ENCODE results near the gene KCNIP4. TPM values are rescaled to one million over a fixed set of nuclear protein-coding genes. Genes with fewer than 3 reads are reported as not detected.

The KCNIP4 gene
- total and polyA plus RNA-seq, 10 donors = not detected

DNA sequence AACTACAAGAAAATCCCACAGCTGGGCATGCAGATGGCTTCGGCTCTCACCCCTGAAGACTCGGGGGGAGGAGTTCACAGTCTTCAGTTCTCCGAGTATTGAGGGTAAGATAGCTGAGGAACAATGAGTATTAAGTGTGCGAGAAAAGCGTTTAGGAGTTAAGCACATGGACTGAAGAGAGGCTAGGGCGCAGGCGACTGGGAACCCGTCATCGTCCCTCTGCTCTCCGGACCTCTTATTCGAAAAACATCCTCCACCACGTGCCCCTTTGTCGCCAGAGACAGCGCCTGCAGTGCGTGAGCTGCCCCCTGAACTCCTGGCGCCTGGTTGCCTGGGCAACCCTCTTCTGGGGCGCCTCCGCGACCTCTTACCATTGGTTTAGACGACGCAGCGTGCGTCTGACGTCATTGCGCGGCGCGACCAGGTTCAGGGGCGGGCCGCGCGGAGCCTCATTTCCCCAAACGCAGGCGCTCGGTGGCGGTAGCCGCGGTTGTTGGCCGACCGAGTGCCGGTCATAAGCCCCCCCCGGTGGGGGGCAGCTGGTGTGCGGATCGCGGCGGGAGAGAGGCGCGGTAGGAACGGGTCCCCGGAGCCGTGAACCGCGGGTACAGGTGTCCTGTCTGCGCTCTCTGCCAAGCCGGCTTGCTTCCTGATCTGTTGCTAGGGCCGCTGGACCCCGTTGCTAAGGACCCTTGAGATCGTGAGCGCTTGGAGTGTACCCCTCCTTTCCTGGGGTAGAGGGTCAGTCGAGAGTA lies 1248.4 kb downstream of the KCNIP4 start, which contains the start of gene PACRGL:
TSS of gene PACRGL (plus strand) at position 452 of the 755 bp plus-strand sequence. CDS start 4,024 bp downstream, outside the sequence.
- Histone ChIP-seq H3K27ac (peak within 1 kb of the TSS in 7 of 8 donors; percentile 63 to 82 (median 77)), H3K36me3 (peaks cover 0 to 12% (median 9%) of the 10 kb centered on the region in 6 donors), H3K4me3 (peak within 1 kb of the TSS; percentile 71 to 99 (median 88)), H3K4me1 (peaks cover 12 to 33% (median 22%) of the 10 kb centered on the region in 6 donors), H3K27me3 (replicated peaks in 1 of 7) (peaks cover 0 to 6% (median 0%) of the 10 kb centered on the region in 7 donors), H3K9me3 (no peaks in the 10 kb centered on the region)
- intact Hi-C loops (cut with DNase I; ENCODE audit: low total_unique reads) = no loop called here
- TF ChIP-seq, protein P1, sequence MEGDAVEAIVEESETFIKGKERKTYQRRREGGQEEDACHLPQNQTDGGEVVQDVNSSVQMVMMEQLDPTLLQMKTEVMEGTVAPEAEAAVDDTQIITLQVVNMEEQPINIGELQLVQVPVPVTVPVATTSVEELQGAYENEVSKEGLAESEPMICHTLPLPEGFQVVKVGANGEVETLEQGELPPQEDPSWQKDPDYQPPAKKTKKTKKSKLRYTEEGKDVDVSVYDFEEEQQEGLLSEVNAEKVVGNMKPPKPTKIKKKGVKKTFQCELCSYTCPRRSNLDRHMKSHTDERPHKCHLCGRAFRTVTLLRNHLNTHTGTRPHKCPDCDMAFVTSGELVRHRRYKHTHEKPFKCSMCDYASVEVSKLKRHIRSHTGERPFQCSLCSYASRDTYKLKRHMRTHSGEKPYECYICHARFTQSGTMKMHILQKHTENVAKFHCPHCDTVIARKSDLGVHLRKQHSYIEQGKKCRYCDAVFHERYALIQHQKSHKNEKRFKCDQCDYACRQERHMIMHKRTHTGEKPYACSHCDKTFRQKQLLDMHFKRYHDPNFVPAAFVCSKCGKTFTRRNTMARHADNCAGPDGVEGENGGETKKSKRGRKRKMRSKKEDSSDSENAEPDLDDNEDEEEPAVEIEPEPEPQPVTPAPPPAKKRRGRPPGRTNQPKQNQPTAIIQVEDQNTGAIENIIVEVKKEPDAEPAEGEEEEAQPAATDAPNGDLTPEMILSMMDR (IDR thresholded peaks at IDR 0.05 in 8 of 11, conservative IDR thresholded peaks at IDR 0.05 in 3 of 11) = peak in 3 of 11 experiments; percentile 12 to 36 (median 18)
- TF ChIP-seq POLR2AphosphoS5 (IDR thresholded peaks at IDR 0.05) = peak; percentile 79 to 92 (median 83)
- TF ChIP-seq POLR2A (IDR thresholded peaks at IDR 0.05) = peak in 1 of 3 donors; percentile 18
- DNase-seq = peak; percentile 97
- 0% methylated on average over 22 to 60 of the region's 60 CpGs for WGBS, 5 donors

DNA sequence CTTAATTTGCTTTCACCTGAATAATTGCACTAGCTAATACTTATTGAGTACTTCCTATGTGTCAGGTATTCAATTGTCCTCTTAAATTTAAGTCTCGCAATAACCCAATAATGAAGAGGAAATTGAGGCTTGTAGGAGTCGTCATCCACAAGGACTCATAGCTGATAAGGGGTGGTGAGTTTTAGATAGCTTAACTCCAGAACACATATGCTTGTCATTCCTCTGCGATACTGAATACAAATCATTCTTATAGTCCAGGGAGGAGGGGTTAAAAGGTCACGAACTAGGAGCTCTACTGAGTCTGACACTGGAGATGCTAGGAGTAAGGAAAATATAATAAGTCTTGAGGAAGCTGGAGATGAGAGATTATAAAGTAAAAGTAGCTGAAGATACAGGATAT lies 1249.8 kb downstream of the KCNIP4 start:
- Histone ChIP-seq H3K27me3 (replicated peaks in 1 of 7) (peaks cover 0 to 6% (median 0%) of the 10 kb centered on the region in 7 donors), H3K4me3 (no peak overlapping the region), H3K4me1 (peaks cover 12 to 33% (median 22%) of the 10 kb centered on the region in 6 donors), H3K36me3 (no peaks in the 10 kb centered on the region), H3K27ac (no peak overlapping the region), H3K9me3 (no peaks in the 10 kb centered on the region)
- no peak for TF ChIP-seq POLR2A (IDR thresholded peaks at IDR 0.05)
- no peak for TF ChIP-seq POLR2AphosphoS5 (IDR thresholded peaks at IDR 0.05)
- TF ChIP-seq, protein P1 (IDR thresholded peaks at IDR 0.05 in 8 of 11, conservative IDR thresholded peaks at IDR 0.05 in 3 of 11) = no peak
- WGBS, 5 donors = 53 to 76% (median 61%) methylated on average over 4 of the region's 4 CpGs
- intact Hi-C loops (cut with DNase I; ENCODE audit: low total_unique reads) = no loop called here
- no peak for DNase-seq

DNA sequence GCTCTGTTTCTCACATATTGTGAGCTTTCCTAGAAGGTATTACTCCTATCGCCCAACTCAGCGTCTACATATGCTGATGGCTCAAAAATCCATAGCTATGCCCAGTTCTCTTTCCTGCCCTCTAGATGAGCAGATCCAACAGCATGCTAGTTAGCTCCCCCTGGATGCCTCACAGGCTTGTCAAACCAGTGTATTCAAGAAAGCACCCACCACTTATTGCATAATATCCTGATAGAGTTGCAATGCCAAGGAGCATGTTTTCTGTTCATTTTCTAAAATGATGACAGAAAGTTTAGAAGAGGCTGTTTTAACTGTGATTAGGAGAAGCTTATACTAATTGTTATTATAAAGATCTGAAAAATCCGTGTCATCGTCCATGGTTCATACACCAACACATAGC lies 1250.2 kb downstream of the KCNIP4 start:
- intact Hi-C loops (cut with DNase I; ENCODE audit: low total_unique reads) = no loop called here
- WGBS, 5 donors = 86 to 95% (median 88%) methylated on average over 4 of the region's 4 CpGs
- TF ChIP-seq POLR2A (IDR thresholded peaks at IDR 0.05) (no peak), POLR2AphosphoS5 (IDR thresholded peaks at IDR 0.05) (no peak)
- TF ChIP-seq, protein P1 (IDR thresholded peaks at IDR 0.05 in 8 of 11, conservative IDR thresholded peaks at IDR 0.05 in 3 of 11) = no peak

DNA sequence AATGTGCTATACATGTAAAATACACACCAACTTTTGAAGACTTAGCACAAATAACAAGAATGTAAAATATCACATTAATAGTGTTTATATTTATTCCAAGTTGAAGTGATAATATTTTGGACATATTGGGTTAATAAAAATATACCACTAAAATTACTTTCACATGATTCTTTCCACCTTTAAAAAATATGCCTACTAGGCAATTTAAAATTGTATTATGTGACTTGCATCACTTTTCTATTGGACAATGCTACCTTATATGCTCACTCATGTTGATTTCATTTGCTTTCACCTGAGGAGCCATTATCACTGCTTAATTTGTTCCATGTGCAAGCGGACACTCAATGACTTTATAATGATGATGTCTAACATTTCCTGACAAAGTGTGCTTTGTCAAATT lies 1251.8 kb downstream of the KCNIP4 start:
- no peaks in the 10 kb centered on the region for H3K9me3 ChIP-seq
- intact Hi-C loops (cut with DNase I; ENCODE audit: low total_unique reads) = no loop called here
- peaks cover 12 to 28% (median 20%) of the 10 kb centered on the region in 6 donors for H3K4me1 ChIP-seq
- no peak overlapping the region for H3K4me3 ChIP-seq
- H3K36me3 ChIP-seq = no peaks in the 10 kb centered on the region
- H3K27me3 ChIP-seq (replicated peaks in 1 of 7) = peaks cover 0 to 6% (median 0%) of the 10 kb centered on the region in 7 donors
- no peak overlapping the region for H3K27ac ChIP-seq
- no peak for DNase-seq
- TF ChIP-seq POLR2A (IDR thresholded peaks at IDR 0.05) = no peak
- no peak for TF ChIP-seq POLR2AphosphoS5 (IDR thresholded peaks at IDR 0.05)
- 84 to 94% (median 91%) methylated on average over 1 of the region's 1 CpG for WGBS, 5 donors

More for the DNA sequence above, 1250.2 kb downstream of the KCNIP4 start:
- Histone ChIP-seq H3K36me3 (no peaks in the 10 kb centered on the region), H3K4me1 (peaks cover 12 to 33% (median 22%) of the 10 kb centered on the region in 6 donors), H3K4me3 (no peak overlapping the region), H3K27ac (no peak overlapping the region), H3K27me3 (replicated peaks in 1 of 7) (peaks cover 0 to 6% (median 0%) of the 10 kb centered on the region in 7 donors), H3K9me3 (no peaks in the 10 kb centered on the region)
- DNase-seq = no peak
